NT2/D1 (cell line): ENCODE measurements around the gene ARID5A.

ENCODE experiments used
- DNase-seq: peaks from one replicate; pipeline ENCODE4 v3.0.0-alpha.2; 2011; ENCODE audit warnings: low read depth, low spot score
- H3K27me3 ChIP-seq: 2 replicates; pipeline ENCODE4 v1.6.0; 2011; ENCODE audit warnings: mild to moderate bottlenecking; ENCODE audit not compliant: insufficient read length, insufficient read depth
- H3K36me3 ChIP-seq: 2 replicates; pipeline ENCODE4 v1.6.1; 2011; ENCODE audit warnings: mild to moderate bottlenecking, low read length, mixed read lengths; ENCODE audit not compliant: insufficient read depth, insufficient read length
- H3K4me1 ChIP-seq: 2 replicates; pipeline ENCODE4 v1.5.1; 2011; ENCODE audit not compliant: insufficient read depth, insufficient read length
- H3K4me3 ChIP-seq: 2 replicates; pipeline ENCODE4 v1.5.1; 2011; ENCODE audit warnings: low read depth; ENCODE audit not compliant: insufficient read length
- H3K9ac ChIP-seq: 2 replicates; pipeline ENCODE4 v1.6.0; 2011; ENCODE audit warnings: low read depth; ENCODE audit not compliant: insufficient read length
- H3K9me3 ChIP-seq: 2 replicates; pipeline ENCODE4 v1.5.1; 2011; ENCODE audit warnings: mild to moderate bottlenecking, low read length; ENCODE audit not compliant: insufficient read depth
- SUZ12 ChIP-seq: IDR thresholded peaks from 2 replicates; pipeline ENCODE4 v1.6.1; 2011; ENCODE audit not compliant: insufficient read length, insufficient read depth; ENCODE audit errors: extremely low read depth
- YY1 ChIP-seq: IDR thresholded peaks from 2 replicates; pipeline ENCODE4 v1.6.1; 2011; ENCODE audit not compliant: insufficient read length, insufficient read depth
- ZNF274 ChIP-seq: IDR thresholded peaks from 2 replicates; pipeline ENCODE4 v1.6.1; 2011; ENCODE audit warnings: mild to moderate bottlenecking, low read depth, low read length

ARID5A gene

GRCh38 chr2:96546321-96546720 is 9.8 kb downstream of the ARID5A start:
- TF ChIP-seq YY1 (no peak), ZNF274 (no peak), SUZ12 (no peak)
- Histone ChIP-seq H3K27me3 (no peaks in the 10 kb centered on the region), H3K36me3 (peaks cover 25% of the 10 kb centered on the region), H3K4me1 (peaks cover 10% of the 10 kb centered on the region), H3K4me3 (no peak overlapping the region), H3K9me3 (peaks cover 9% of the 10 kb centered on the region; the same call in 1 of the 2 replicates), H3K9ac (no peak overlapping the region)
- no peak for DNase-seq

DNA sequence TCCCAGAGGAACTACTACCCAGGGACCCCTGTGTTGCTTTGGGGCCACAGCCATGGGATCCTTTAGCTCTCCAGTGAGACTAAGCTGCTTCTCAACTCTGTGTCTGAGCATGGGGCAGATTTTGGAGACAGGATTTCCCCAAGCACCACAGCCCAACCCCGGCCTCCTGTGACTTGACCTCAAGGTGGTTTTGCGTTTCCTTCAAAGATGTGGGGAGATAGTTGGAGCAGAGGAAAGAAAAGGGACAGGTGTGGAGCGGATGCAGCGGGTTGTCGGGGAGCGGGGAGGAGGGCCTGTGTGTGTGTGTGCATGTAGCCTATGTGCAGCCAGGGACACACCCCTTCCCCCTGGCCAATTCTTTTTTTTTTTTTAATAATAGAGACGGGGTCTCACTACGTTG is 10.2 kb downstream of the ARID5A start:
- Histone ChIP-seq H3K4me1 (peaks cover 10% of the 10 kb centered on the region), H3K4me3 (no peak overlapping the region), H3K9ac (no peak overlapping the region), H3K36me3 (peaks cover 30% of the 10 kb centered on the region), H3K27me3 (no peaks in the 10 kb centered on the region), H3K9me3 (peaks cover 9% of the 10 kb centered on the region; the same call in 1 of the 2 replicates)
- no peak for DNase-seq
- TF ChIP-seq YY1, result no peak
- no peak for TF ChIP-seq SUZ12
- TF ChIP-seq ZNF274, result no peak

DNA sequence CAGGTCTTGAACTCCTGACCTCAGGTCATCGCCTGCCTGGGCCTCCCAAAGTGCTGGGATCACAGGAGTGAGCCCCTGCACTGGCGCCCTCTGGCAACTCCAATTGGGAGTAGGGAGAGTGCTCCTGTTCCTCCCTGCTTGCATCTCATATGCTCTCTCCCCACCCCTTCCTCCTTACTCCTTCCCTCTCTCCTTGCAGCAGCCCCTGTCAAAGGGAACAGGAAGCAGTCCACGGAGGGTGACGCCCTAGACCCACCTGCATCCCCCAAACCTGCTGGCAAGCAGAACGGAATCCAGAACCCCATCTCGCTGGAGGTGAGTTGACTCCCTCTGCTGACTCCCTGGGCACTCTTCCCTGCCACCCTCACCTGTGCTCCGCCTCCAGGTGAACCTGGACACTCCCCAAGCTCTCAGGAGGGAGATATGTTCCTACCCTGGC is 10.7 kb downstream of the ARID5A start:
- DNase-seq, result no peak
- peaks cover 9% of the 10 kb centered on the region; the same call in 1 of the 2 replicates for H3K9me3 ChIP-seq
- H3K36me3 ChIP-seq, result peaks cover 34% of the 10 kb centered on the region
- no peak overlapping the region for H3K4me3 ChIP-seq
- H3K4me1 ChIP-seq, result peaks cover 10% of the 10 kb centered on the region
- no peak overlapping the region for H3K9ac ChIP-seq
- no peaks in the 10 kb centered on the region for H3K27me3 ChIP-seq
- TF ChIP-seq YY1 (no peak), ZNF274 (no peak), SUZ12 (no peak)

DNA sequence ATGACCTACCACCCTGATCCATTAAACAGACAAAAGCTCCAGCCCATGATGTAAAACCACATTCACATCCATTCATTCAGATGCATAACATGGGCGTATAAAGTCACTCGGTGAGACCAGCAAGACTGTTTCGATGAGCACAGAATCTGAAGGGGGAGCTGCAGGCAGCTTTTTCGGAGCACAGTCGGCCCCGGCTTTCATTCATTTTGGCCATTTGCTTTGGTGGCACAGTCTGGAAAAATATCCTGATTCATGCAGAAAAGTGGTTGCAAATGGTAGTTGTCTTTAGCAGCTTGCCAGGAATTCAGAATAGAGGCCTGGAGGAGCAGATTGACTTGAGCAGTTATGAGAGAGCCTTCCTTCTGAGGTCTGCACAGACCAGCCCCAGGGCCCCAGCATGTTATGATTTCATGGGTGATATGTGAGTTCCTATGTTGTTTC is 11.2 kb downstream of the ARID5A start:
- DNase-seq, result no peak
- Histone ChIP-seq H3K4me3 (no peak overlapping the region), H3K36me3 (peaks cover 38% of the 10 kb centered on the region)

DNA sequence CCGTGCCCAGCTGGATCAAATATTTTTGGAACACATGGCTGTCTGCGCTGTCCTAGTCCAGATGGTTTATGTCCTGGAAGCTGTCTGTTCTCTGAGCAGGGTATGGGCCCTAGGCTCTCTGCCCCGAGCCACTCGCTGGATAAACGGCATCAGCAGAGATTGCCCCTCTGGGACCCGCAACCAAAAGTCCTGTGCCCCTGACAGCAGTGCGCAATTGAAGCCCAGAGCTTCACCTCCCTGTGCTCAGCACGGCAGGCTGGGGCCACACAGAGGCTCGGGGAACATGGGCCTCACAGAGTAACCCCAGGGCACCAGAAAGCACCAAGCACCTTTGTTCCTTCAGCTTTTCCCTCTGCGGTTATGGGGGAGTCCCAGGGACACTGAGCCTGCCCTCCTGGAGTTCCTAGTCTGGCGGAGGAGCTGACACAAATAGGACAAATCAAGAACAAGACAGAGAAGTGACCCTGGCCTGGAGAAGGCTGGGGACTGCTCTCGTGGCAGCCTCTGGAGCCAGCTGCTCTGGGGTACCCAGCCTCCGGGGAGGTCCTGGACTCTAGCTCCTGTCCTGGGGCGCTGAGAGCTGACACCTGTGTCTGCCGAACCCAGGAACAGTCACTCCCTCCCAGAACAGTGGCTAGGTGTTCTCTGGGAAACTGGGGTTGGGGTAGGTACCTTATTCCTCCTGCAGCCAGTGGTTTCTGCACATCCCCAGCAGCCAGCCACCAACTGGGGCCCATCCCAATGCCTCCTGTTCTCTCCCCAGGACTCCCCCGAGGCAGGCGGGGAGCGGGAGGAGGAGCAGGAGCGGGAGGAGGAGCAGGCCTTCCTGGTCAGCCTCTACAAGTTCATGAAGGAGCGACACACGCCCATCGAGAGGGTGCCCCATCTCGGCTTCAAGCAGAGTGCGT is 12.3 kb downstream of the ARID5A start:
- H3K27me3 ChIP-seq, result no peaks in the 10 kb centered on the region
- H3K4me1 ChIP-seq, result peaks cover 12% of the 10 kb centered on the region
- peaks cover 9% of the 10 kb centered on the region; the same call in 1 of the 2 replicates for H3K9me3 ChIP-seq
- peak overlapping the region; percentile 37 for H3K9ac ChIP-seq
- peaks cover 43% of the 10 kb centered on the region for H3K36me3 ChIP-seq
- no peak overlapping the region for H3K4me3 ChIP-seq
- TF ChIP-seq ZNF274, result no peak
- TF ChIP-seq SUZ12, result no peak
- no peak for TF ChIP-seq YY1
- DNase-seq, result no peak

More for the DNA sequence above, 11.2 kb downstream of the ARID5A start:
- Histone ChIP-seq H3K9me3 (peaks cover 9% of the 10 kb centered on the region; the same call in 1 of the 2 replicates), H3K27me3 (no peaks in the 10 kb centered on the region), H3K9ac (no peak overlapping the region), H3K4me1 (peaks cover 10% of the 10 kb centered on the region)
- TF ChIP-seq SUZ12 (no peak), YY1 (no peak), ZNF274 (no peak)

- DNase-seq, result no peak
- Histone ChIP-seq H3K4me1 (peaks cover 13% of the 10 kb centered on the region), H3K9ac (peak overlapping the region; percentile 51), H3K4me3 (no peak overlapping the region), H3K27me3 (no peaks in the 10 kb centered on the region), H3K9me3 (peaks cover 9% of the 10 kb centered on the region; the same call in 1 of the 2 replicates), H3K36me3 (peaks cover 43% of the 10 kb centered on the region)
- no peak for TF ChIP-seq YY1
- no peak for TF ChIP-seq ZNF274
- no peak for TF ChIP-seq SUZ12
Observed at GRCh38 chr2:96549466-96549785, 12.9 kb downstream of the ARID5A start.
